SK-N-SH (cell line): Measurements from ENCODE around the gene PTH2. TPM values are rescaled to one million over a fixed set of nuclear protein-coding genes. Genes with fewer than 3 reads are reported as not detected.
A peak's percentile ranks its signal among the peaks of the same experiment; 100 is the strongest.

ENCODE experiments used
- CTCF ChIA-PET: fragments of 300-600, 350-600 bp; formaldehyde crosslinking; extraction: SDS; loops from one replicate; lab custom pipeline; 2021; lab: Yijun Ruan, JAX
- POLR2A ChIA-PET: fragments of 350-600 bp; sonication (Branson Sonifier 250); formaldehyde crosslinking; extraction: SDS; loops from one replicate; lab custom pipeline; 2020; ENCODE audit warnings: antibody characterized with exemption, inconsistent platforms; lab: Yijun Ruan, JAX
- DNase-seq: peaks from one replicate; pipeline ENCODE4 v3.0.0; 2012
- H2AFZ ChIP-seq: fragments of 200-600 bp; sonication (generic); 2 replicates; pipeline ENCODE4 v1.8.1; 2016; ENCODE audit warnings: antibody characterized with exemption, mild to moderate bottlenecking, low read depth
- H3F3A ChIP-seq: fragments of 200-600 bp; sonication (generic); replicated peaks from 2 replicates; pipeline ENCODE3; 2016; ENCODE audit warnings: antibody characterized with exemption, mild to moderate bottlenecking; ENCODE audit not compliant: insufficient read depth
- H3K27ac ChIP-seq, 2 experiments: fragments of 200-500 bp in 1 of 2; fragments of 200-600 bp in 1 of 2; sonication (Bioruptor generic) in 1 of 2; sonication (generic), shearing (Covaris generic) in 1 of 2; 2 replicates each; pipeline versions ENCODE4 v1.5.1 to v1.6.1; 2014 to 2016; ENCODE audit warnings: low read depth in 2 of 2, inconsistent platforms in 1 of 2, low read length in 1 of 2, mild to moderate bottlenecking in 1 of 2, mixed read lengths in 1 of 2
- H3K27me3 ChIP-seq: fragments of 200-600 bp; sonication (generic), shearing (Covaris generic); 2 replicates; pipeline ENCODE4 v1.6.1; 2016; ENCODE audit warnings: mixed run types; ENCODE audit not compliant: insufficient read depth
- H3K36me3 ChIP-seq, 2 experiments: fragments of 200-500 bp in 1 of 2; fragments of 200-600 bp in 1 of 2; sonication (Bioruptor generic) in 1 of 2; sonication (generic) in 1 of 2; replicated peaks in 1 of 2; 2 replicates each; pipeline versions ENCODE3 to v1.5.1; 2014 to 2016; ENCODE audit warnings: low read length in 1 of 2, mild to moderate bottlenecking in 1 of 2; ENCODE audit not compliant: insufficient read depth in 2 of 2, control insufficient read depth in 1 of 2
- H3K4me1 ChIP-seq, 2 experiments: fragments of 200-500 bp in 1 of 2; fragments of 200-600 bp in 1 of 2; sonication (Bioruptor generic) in 1 of 2; sonication (generic), shearing (Covaris generic) in 1 of 2; 2 replicates each; pipeline versions ENCODE4 v1.5.1 to v1.6.1; 2014 to 2016; ENCODE audit warnings: low read depth in 1 of 2, low read length in 1 of 2, mixed run types in 1 of 2; ENCODE audit not compliant: insufficient read depth in 2 of 2, control insufficient read depth in 1 of 2
- H3K4me2 ChIP-seq: fragments of 200-600 bp; sonication (generic), shearing (Covaris generic); 2 replicates; pipeline ENCODE4 v1.6.1; 2017; ENCODE audit warnings: mixed run types
- H3K4me3 ChIP-seq, 2 experiments: fragments of 200-500 bp in 1 of 2; fragments of 200-600 bp in 1 of 2; sonication (Bioruptor generic) in 1 of 2; sonication (generic), shearing (Covaris generic) in 1 of 2; 2 replicates each; pipeline versions ENCODE4 v1.5.1 to v1.8.1; 2014 to 2016; ENCODE audit warnings: low read depth in 2 of 2, inconsistent platforms in 1 of 2, low read length in 1 of 2, mild to moderate bottlenecking in 1 of 2, mixed read lengths in 1 of 2, moderate library complexity in 1 of 2
- H3K79me2 ChIP-seq: fragments of 200-600 bp; sonication (generic); 2 replicates; pipeline ENCODE4 v1.8.1; 2017; ENCODE audit warnings: mild to moderate bottlenecking; ENCODE audit not compliant: insufficient read depth
- H3K9ac ChIP-seq: fragments of 200-600 bp; sonication (generic); 2 replicates; pipeline ENCODE4 v1.6.1; 2017; ENCODE audit warnings: mixed run types
- H3K9me2 ChIP-seq: fragments of 200-600 bp; sonication (generic); 2 replicates; pipeline ENCODE4 v1.6.1; 2017; ENCODE audit warnings: mixed run types
- H3K9me3 ChIP-seq: fragments of 200-600 bp; sonication (generic); 2 replicates; pipeline ENCODE4 v1.6.1; 2017; ENCODE audit warnings: mixed run types, mild to moderate bottlenecking, moderate library complexity
- H4K20me1 ChIP-seq: fragments of 200-600 bp; sonication (generic); 2 replicates; pipeline ENCODE4 v1.6.1; 2017; ENCODE audit warnings: mild to moderate bottlenecking, mixed run types; ENCODE audit not compliant: insufficient read depth
- ELF1 ChIP-seq: IDR thresholded peaks from 2 replicates; pipeline ENCODE4 v1.4.0; 2012
- EP300 ChIP-seq, 2 experiments: IDR thresholded peaks; 2 replicates each; pipeline versions ENCODE4 v1.4.0 to v1.6.1; 2012; ENCODE audit warnings: borderline replicate concordance in 1 of 2, low read depth in 1 of 2, low read length in 1 of 2
- FOSL2 ChIP-seq: IDR thresholded peaks from 2 replicates; pipeline ENCODE4 v1.4.0; 2012; ENCODE audit warnings: low read depth, mild to moderate bottlenecking, moderate library complexity, borderline replicate concordance
- FOXJ3 ChIP-seq: sonication (generic); formaldehyde crosslinking; IDR thresholded peaks from 2 replicates; pipeline ENCODE4 v1.5.1; 2020; ENCODE audit warnings: mild to moderate bottlenecking, missing genetic modification reagents
- FOXM1 ChIP-seq: IDR thresholded peaks from 2 replicates; pipeline ENCODE4 v1.4.0; 2012; ENCODE audit warnings: low read depth, mild to moderate bottlenecking
- MAX ChIP-seq: IDR thresholded peaks from 2 replicates; pipeline ENCODE4 v1.4.0; 2012; ENCODE audit warnings: low read depth
- RAD21 ChIP-seq: IDR thresholded peaks from 2 replicates; pipeline ENCODE4 v1.6.1; 2012; ENCODE audit warnings: mild to moderate bottlenecking, low read length
- REST ChIP-seq: IDR thresholded peaks from 2 replicates; pipeline ENCODE4 v1.6.1; 2012; ENCODE audit warnings: mild to moderate bottlenecking, low read depth, low read length, moderate library complexity
- RFX5 ChIP-seq: IDR thresholded peaks from 2 replicates; pipeline ENCODE4 v1.6.1; 2012; ENCODE audit warnings: mild to moderate bottlenecking, improper control_type of control experiment, low read length
- SIN3A ChIP-seq: IDR thresholded peaks from 2 replicates; pipeline ENCODE4 v1.6.1; 2012; ENCODE audit warnings: low read depth, mild to moderate bottlenecking, low read length, moderate library complexity, borderline replicate concordance
- SMC3 ChIP-seq: IDR thresholded peaks from 2 replicates; pipeline ENCODE4 v1.6.1; 2012; ENCODE audit warnings: low read depth, low read length, improper control_type of control experiment
- USF1 ChIP-seq: IDR thresholded peaks from 2 replicates; pipeline ENCODE4 v1.4.0; 2012; ENCODE audit warnings: low read depth, borderline replicate concordance
- YY1 ChIP-seq: IDR thresholded peaks from 2 replicates; pipeline ENCODE4 v1.4.0; 2012; ENCODE audit warnings: low read depth, mild to moderate bottlenecking
- WGBS: methylation state at CpG from one replicate; pipeline ENCODE4 v1.1.6; 2017; ENCODE audit warnings: low lambda C conversion rate; 5-methylcytosine and 5-hydroxymethylcytosine counted together
- polyA plus RNA-seq, 3 experiments: library from polyadenylated mRNA; depleted of rRNA; stranded (reverse); fragments of >200 nt; gene quantifications; 2 replicates each; pipeline ENCODE4 v1.2.3, GENCODE V29; 2012

Gene PTH2
- polyA plus RNA-seq, 1 of the 3 experiments (the other 2 are of a cell fraction) = not detected

- TF ChIP-seq RFX5 (no peak), MAX (peak; percentile 87), ELF1 (peak; percentile 78), FOXJ3 (CRISPR knock-in tag) (peak; percentile 58; the same call in 1 of the 2 replicates), FOSL2 (no peak), SIN3A (peak; percentile 93; the same call in 1 of the 2 replicates), EP300 (IDR thresholded peaks at IDR 0.05; ENCODE audit: borderline replicate concordance in 1 of 2, low read depth in 1 of 2, low read length in 1 of 2) (no peak), YY1 (no peak)
Observed at GRCh38 chr19:49451430-49452181, 28.4 kb upstream of the PTH2 start, which contains the start of gene PIH1D1 (continued).

GRCh38 chr19:49450405-49450804 is 27.2 kb upstream of the PTH2 start:
- Histone ChIP-seq H3K4me1 (peaks cover 0 to 16% of the 10 kb centered on the region in 2 experiments; a peak in 2 of 4 replicates), H3K36me3 (peaks cover 12 to 13% of the 10 kb centered on the region in 2 experiments)
- TF ChIP-seq EP300 (IDR thresholded peaks at IDR 0.05; ENCODE audit: borderline replicate concordance in 1 of 2, low read depth in 1 of 2, low read length in 1 of 2) (no peak), FOXJ3 (CRISPR knock-in tag) (no peak), SMC3 (no peak), FOXM1 (no peak), RAD21 (no peak), REST (no peak), USF1 (no peak), YY1 (no peak)
- TF ChIP-seq, all 33 proteins: peak for 0
- H3K27ac ChIP-seq = no peak overlapping the region; a peak in 1 of 4 replicates
- H3K27me3 ChIP-seq = no peaks in the 10 kb centered on the region
- peak overlapping the region; percentile 88 for H3K9ac ChIP-seq
- no peak for DNase-seq
- peaks cover 25% of the 10 kb centered on the region for H3F3A ChIP-seq
- H3K4me3 ChIP-seq = peak overlapping the region; percentile 80 to 88
- H3K4me2 ChIP-seq = peak overlapping the region; percentile 96
- H3K79me2 ChIP-seq = peaks cover 44% of the 10 kb centered on the region
- no peaks in the 10 kb centered on the region; the same call in 1 of the 2 replicates for H4K20me1 ChIP-seq
- ChIA-PET POLR2A (interaction anchor here (1.6 kb wide), 1 partner anchor 8 kb away, joined by 4 read pairs; no protein-coding TSS in a partner anchor), CTCF (interaction anchor here (0.6 to 1.7 kb wide), 5 partner anchors 8 to 120 kb away, joined by 3 to 6 read pairs (median 3); no protein-coding TSS in a partner anchor)
- 85% methylated on average over 7 of the region's 7 CpGs for WGBS
- H3K9me2 ChIP-seq = no peaks in the 10 kb centered on the region
- H3K9me3 ChIP-seq = no peaks in the 10 kb centered on the region
- H2AFZ ChIP-seq = 0 out of 2 replicates have a peak overlapping the region, but pooled peaks have one; percentile 75
